ENCODE data around the gene FBXW7. TPM values are rescaled to one million over a fixed set of nuclear protein-coding genes. Genes with fewer than 3 reads are reported as not detected.

Gene FBXW7
- total and polyA plus RNA-seq, 12 donors = 12.1 to 87.6 (median 66.8) TPM

DNA sequence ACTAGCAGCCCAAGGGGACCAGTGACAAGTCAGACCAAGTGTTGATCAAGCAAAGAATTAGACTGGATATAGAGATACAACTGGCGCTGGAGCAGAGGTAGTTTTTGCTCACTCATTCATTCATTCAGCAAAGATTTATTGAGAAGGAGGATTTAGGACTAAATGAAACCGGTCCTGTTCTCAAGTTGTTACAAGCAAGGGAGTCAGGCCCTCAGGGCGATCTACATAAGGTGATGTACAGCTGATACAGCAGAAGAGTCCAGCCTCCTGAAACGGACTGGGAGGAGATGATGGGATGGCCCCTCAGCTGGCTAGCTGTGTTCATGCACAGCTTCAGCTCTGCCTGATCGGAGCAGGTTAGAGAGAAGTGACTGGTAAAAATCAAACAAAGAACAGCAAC is 242.4 kb downstream of the FBXW7 start:
- TF ChIP-seq, protein P1, sequence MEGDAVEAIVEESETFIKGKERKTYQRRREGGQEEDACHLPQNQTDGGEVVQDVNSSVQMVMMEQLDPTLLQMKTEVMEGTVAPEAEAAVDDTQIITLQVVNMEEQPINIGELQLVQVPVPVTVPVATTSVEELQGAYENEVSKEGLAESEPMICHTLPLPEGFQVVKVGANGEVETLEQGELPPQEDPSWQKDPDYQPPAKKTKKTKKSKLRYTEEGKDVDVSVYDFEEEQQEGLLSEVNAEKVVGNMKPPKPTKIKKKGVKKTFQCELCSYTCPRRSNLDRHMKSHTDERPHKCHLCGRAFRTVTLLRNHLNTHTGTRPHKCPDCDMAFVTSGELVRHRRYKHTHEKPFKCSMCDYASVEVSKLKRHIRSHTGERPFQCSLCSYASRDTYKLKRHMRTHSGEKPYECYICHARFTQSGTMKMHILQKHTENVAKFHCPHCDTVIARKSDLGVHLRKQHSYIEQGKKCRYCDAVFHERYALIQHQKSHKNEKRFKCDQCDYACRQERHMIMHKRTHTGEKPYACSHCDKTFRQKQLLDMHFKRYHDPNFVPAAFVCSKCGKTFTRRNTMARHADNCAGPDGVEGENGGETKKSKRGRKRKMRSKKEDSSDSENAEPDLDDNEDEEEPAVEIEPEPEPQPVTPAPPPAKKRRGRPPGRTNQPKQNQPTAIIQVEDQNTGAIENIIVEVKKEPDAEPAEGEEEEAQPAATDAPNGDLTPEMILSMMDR (IDR thresholded peaks at IDR 0.05) = no peak
- intact Hi-C loops (cut with DNase I) = no loop called here
- no peak for ATAC-seq

DNA sequence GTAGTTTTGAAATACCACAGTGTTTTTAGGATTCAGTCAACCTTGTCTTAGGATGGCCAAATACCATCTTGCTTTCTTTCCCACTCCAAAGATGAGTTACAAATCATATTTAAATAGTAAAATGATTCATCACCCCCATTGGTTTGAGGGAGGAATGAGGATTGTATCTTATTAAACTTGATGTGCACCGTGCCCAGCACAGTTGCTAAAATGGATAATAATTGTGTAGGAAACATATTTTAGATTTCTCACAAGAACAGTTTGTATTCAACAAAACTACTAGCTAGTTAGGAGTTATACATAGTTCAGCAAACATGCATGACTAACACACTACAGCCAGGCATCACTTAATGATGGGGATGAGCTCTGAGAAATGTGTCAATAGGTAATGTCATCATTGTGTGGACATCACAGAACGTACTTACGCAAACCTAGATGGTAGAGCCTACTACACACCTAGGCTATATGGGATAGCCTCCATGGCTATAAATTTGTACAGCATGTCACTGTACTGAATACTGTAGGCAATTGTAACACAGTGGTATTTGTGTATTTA is 245.4 kb downstream of the FBXW7 start:
- intact Hi-C loops (cut with DNase I) = no loop called here

More for the DNA sequence above, 242.4 kb downstream of the FBXW7 start:
- no peak overlapping the region for H3K27ac ChIP-seq
- 96 to 97% methylated on average over 5 of the region's 5 CpGs for WGBS, 2 donors
- peaks cover 0 to 4% (median 0%) of the 10 kb centered on the region in 9 donors for H3K4me1 ChIP-seq
- H3K9me3 ChIP-seq = no peaks in the 10 kb centered on the region
- H3K27me3 ChIP-seq = no peaks in the 10 kb centered on the region
- H3K36me3 ChIP-seq = no peaks in the 10 kb centered on the region
- H3K4me3 ChIP-seq = no peak overlapping the region
- no peak for DNase-seq

DNA sequence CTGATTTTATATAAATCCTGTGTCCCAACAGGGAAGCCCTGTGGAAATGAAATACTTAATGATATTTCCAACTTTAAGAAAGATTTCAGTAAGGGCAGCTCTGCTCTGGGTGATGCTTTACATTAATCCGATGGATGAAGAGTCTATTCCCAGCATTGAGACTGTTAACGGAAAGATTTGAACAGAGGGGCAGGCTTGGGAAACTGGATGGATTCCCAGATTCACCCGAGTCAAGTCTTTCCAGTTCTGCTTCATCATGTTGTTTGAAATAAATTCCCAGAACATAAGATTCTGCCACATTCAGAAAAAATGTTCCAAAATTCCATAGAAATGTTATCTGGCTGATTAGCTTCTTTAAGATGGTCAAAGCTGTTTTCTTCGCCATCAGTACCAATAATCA is 246.0 kb downstream of the FBXW7 start:
- no peak overlapping the region for H3K27ac ChIP-seq
- no peaks in the 10 kb centered on the region for H3K4me1 ChIP-seq
- 58 to 61% methylated on average over 4 of the region's 4 CpGs for WGBS, 2 donors
- H3K9me3 ChIP-seq = no peaks in the 10 kb centered on the region
- TF ChIP-seq, protein P1 (IDR thresholded peaks at IDR 0.05) = no peak
- H3K36me3 ChIP-seq = no peaks in the 10 kb centered on the region
- no peak for ATAC-seq
- DNase-seq = no peak
- intact Hi-C loops (cut with DNase I) = no loop called here
- H3K4me3 ChIP-seq = no peak overlapping the region
- H3K27me3 ChIP-seq = no peaks in the 10 kb centered on the region

More for the DNA sequence above, 245.4 kb downstream of the FBXW7 start:
- 91 to 96% methylated on average over 3 of the region's 3 CpGs for WGBS, 2 donors
- Histone ChIP-seq H3K9me3 (no peaks in the 10 kb centered on the region), H3K27me3 (no peaks in the 10 kb centered on the region), H3K27ac (no peak overlapping the region), H3K36me3 (no peaks in the 10 kb centered on the region), H3K4me3 (no peak overlapping the region), H3K4me1 (no peaks in the 10 kb centered on the region)
- DNase-seq (no peak), ATAC-seq (no peak)
- TF ChIP-seq, protein P1 (IDR thresholded peaks at IDR 0.05) = no peak

DNA sequence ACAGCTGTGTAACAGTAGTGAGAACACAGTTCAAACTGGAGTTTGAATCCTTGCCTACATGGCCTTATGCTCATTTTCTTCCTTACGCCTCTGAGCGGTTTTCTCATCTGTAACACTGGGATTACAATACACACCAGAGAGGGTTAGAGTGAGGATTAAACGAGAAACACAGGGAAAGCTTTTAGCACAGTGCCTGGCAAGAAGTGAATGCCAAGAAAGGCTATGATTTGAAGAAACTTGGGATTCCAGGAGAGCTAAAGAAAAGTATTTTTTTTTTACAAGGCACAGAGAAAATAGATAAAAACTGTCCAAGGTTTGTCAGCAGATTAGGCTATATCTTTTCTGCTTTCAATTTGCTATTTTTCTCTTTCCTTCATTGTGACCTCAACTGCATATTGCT is 246.4 kb downstream of the FBXW7 start:
- no peak overlapping the region for H3K4me3 ChIP-seq
- ATAC-seq = no peak
- TF ChIP-seq, protein P1 (IDR thresholded peaks at IDR 0.05) = no peak
- 79 to 88% methylated on average over 3 of the region's 3 CpGs for WGBS, 2 donors
- DNase-seq = no peak
- no peaks in the 10 kb centered on the region for H3K27me3 ChIP-seq
- intact Hi-C loops (cut with DNase I) = no loop called here
- no peaks in the 10 kb centered on the region for H3K9me3 ChIP-seq
- H3K36me3 ChIP-seq = no peaks in the 10 kb centered on the region
- no peak overlapping the region for H3K27ac ChIP-seq
- no peaks in the 10 kb centered on the region for H3K4me1 ChIP-seq
